Sigmoid colon (tissue), 3 donors: Measurements from ENCODE around the gene TSPAN9.

Experiments used
- CTCF ChIP-seq, 4 experiments: fragments of 450-650 bp in 3 of 4; fragments of 200-600 bp in 1 of 4; IDR thresholded peaks; one replicate each; pipeline ENCODE4 v1.5.1; 2016 to 2019; ENCODE audit warnings: antibody characterized with exemption in 4 of 4, mild to moderate bottlenecking in 3 of 4, moderate library complexity in 2 of 4
- POLR2A ChIP-seq, 2 donors: fragments of 450-650 bp; IDR thresholded peaks; one replicate each; pipeline ENCODE4 v1.6.1; 2016; ENCODE audit warnings: antibody characterized with exemption in 2 of 2, mild to moderate bottlenecking in 2 of 2, moderate library complexity in 2 of 2

GRCh38 chr12:3216097-3216496 lies 138.9 kb downstream of the TSPAN9 start:
- TF ChIP-seq CTCF (IDR thresholded peaks at IDR 0.05): no peak
- TF ChIP-seq POLR2A (IDR thresholded peaks at IDR 0.05): no peak
